ENCODE results near the gene ZNF558. TPM values are rescaled to one million over a fixed set of nuclear protein-coding genes. Genes with fewer than 3 reads are reported as not detected.

The ZNF558 gene
- total RNA-seq, 1 donor from 2014 or later, result 15.5 TPM

Other genes with a start within 250 kb of the ZNF558 start
- 69.3 to 100 TPM (median 73.6 TPM) in 3 replicates for gene ADAMTS10, start 221.6 kb downstream of the ZNF558 start, total RNA-seq
- gene NFILZ, start 201.7 kb downstream of the ZNF558 start, total RNA-seq, result not detected in 3 replicates
- not detected in 3 replicates for gene ACTL9, start 133.5 kb downstream of the ZNF558 start, total RNA-seq
- not detected in 3 replicates for gene OR2Z1, start 110.7 kb downstream of the ZNF558 start, total RNA-seq
- not detected in 3 replicates for gene MBD3L1, start 73 bp upstream of the ZNF558 start, total RNA-seq
- not detected in 3 replicates for gene MUC16, start 178.1 kb upstream of the ZNF558 start, total RNA-seq

Data from chondrocyte (in vitro differentiated cells).